ENCODE measurements around the gene PTPN11. TPM values are rescaled to one million over a fixed set of nuclear protein-coding genes. Genes with fewer than 3 reads are reported as not detected.

Gene PTPN11
- total and polyA plus RNA-seq, 7 donors: 43.8 to 192 (median 172) TPM

- H3K27ac ChIP-seq: no peak overlapping the region
- TF ChIP-seq CTCF (IDR thresholded peaks at IDR 0.05): no peak
- no peak for DNase-seq
- no peaks in the 10 kb centered on the region for H3K9me3 ChIP-seq
- H3K4me1 ChIP-seq: no peaks in the 10 kb centered on the region
- 22 to 44% (median 26%) methylated on average over 2 of the region's 2 CpGs for WGBS, 3 donors
- no peak for ATAC-seq
- no peaks in the 10 kb centered on the region for H3K36me3 ChIP-seq (ENCODE audit: insufficient read depth in 1 of 2, low read depth in 1 of 2)
- H3K4me3 ChIP-seq: no peak overlapping the region
- intact Hi-C loops (cut with DNase I): no loop called here
- H3K27me3 ChIP-seq (ENCODE audit: insufficient read depth in 3 of 3, low read length in 2 of 3): peaks cover 0 to 3% (median 0%) of the 10 kb centered on the region in 3 donors
Measured at GRCh38 chr12:112546996-112547395, 128.2 kb downstream of the PTPN11 start.

GRCh38 chr12:112549031-112549430 is 130.3 kb downstream of the PTPN11 start:
- H3K27me3 ChIP-seq (ENCODE audit: insufficient read depth in 3 of 3, low read length in 2 of 3): peaks cover 0 to 3% (median 0%) of the 10 kb centered on the region in 3 donors
- H3K27ac ChIP-seq: no peak overlapping the region
- no peak for DNase-seq
- no peaks in the 10 kb centered on the region for H3K36me3 ChIP-seq (ENCODE audit: insufficient read depth in 1 of 2, low read depth in 1 of 2)
- no peak for ATAC-seq
- H3K9me3 ChIP-seq: no peaks in the 10 kb centered on the region
- TF ChIP-seq CTCF (IDR thresholded peaks at IDR 0.05): no peak
- WGBS, 3 donors: 61 to 68% (median 64%) methylated on average over 5 of the region's 5 CpGs
- H3K4me3 ChIP-seq: no peak overlapping the region
- intact Hi-C loops (cut with DNase I): no loop called here
- H3K4me1 ChIP-seq: no peaks in the 10 kb centered on the region

GRCh38 chr12:112551681-112552080 is 132.9 kb downstream of the PTPN11 start:
- no peak for TF ChIP-seq CTCF (IDR thresholded peaks at IDR 0.05)
- intact Hi-C loops (cut with DNase I): no loop called here
- Histone ChIP-seq H3K4me1 (no peaks in the 10 kb centered on the region), H3K27ac (no peak overlapping the region), H3K27me3 (ENCODE audit: insufficient read depth in 3 of 3, low read length in 2 of 3) (peaks cover 0 to 3% (median 0%) of the 10 kb centered on the region in 3 donors), H3K36me3 (ENCODE audit: insufficient read depth in 1 of 2, low read depth in 1 of 2) (no peaks in the 10 kb centered on the region), H3K4me3 (no peak overlapping the region), H3K9me3 (no peaks in the 10 kb centered on the region)
- ATAC-seq (no peak), DNase-seq (no peak)
- 48 to 61% (median 60%) methylated on average over 5 of the region's 5 CpGs for WGBS, 3 donors

GRCh38 chr12:112555621-112556233 is 137.0 kb downstream of the PTPN11 start:
- Histone ChIP-seq H3K27ac (no peak overlapping the region), H3K4me1 (no peaks in the 10 kb centered on the region), H3K36me3 (ENCODE audit: insufficient read depth in 1 of 2, low read depth in 1 of 2) (no peaks in the 10 kb centered on the region), H3K9me3 (no peaks in the 10 kb centered on the region), H3K27me3 (ENCODE audit: insufficient read depth in 3 of 3, low read length in 2 of 3) (no peaks in the 10 kb centered on the region), H3K4me3 (no peak overlapping the region)
- 77 to 82% (median 81%) methylated on average over 9 of the region's 9 CpGs for WGBS, 3 donors
- no peak for TF ChIP-seq CTCF (IDR thresholded peaks at IDR 0.05)
- intact Hi-C loops (cut with DNase I): no loop called here
- ATAC-seq: no peak
- no peak for DNase-seq

Data from psoas muscle (tissue), 8 donors.